ENCODE measurements around the gene ARFGEF3. TPM values are rescaled to one million over a fixed set of nuclear protein-coding genes. Genes with fewer than 3 reads are reported as not detected.

Gene ARFGEF3
- total RNA-seq, 1 experiment from 2014 or later, result 7.8 TPM

- Histone ChIP-seq H2AFZ (ENCODE audit: low read length) (peak overlapping the region; percentile 84), H3K27me3 (ENCODE audit: low read length) (peaks cover 19% of the 10 kb centered on the region; the same call in 1 of the 2 replicates), H3K79me2 (ENCODE audit: low read length) (peaks cover 32% of the 10 kb centered on the region), H4K20me1 (ENCODE audit: low read length) (no peaks in the 10 kb centered on the region), H3K4me3 (ENCODE audit: low read length) (peak overlapping the region; percentile 97), H3K4me2 (ENCODE audit: low read length) (peak overlapping the region; percentile 91), H3K4me1 (ENCODE audit: insufficient read depth, low read length) (peaks cover 18% of the 10 kb centered on the region), H3K9ac (ENCODE audit: low read length) (no peak overlapping the region), H3F3A (ENCODE audit: low read length, unreplicated experiment) (no peaks in the 10 kb centered on the region), H3K9me3 (ENCODE audit: low read length) (no peaks in the 10 kb centered on the region), H3K36me3 (ENCODE audit: low read depth, low read length) (no peaks in the 10 kb centered on the region), H3K27ac (ENCODE audit: low read length) (no peak overlapping the region), H3K9me2 (replicated peaks; ENCODE audit: low read length) (no peaks in the 10 kb centered on the region)
- ChIA-PET CTCF (interaction anchor here (0.6 kb wide), 1 partner anchor 71 kb away, joined by 4 read pairs; no protein-coding TSS in a partner anchor), POLR2A (ENCODE audit: unreplicated experiment) (no interaction called here)
- no peak for DNase-seq
- TF ChIP-seq EZH2 (IDR thresholded peaks at IDR 0.05; ENCODE audit: low read length, unreplicated experiment) (no peak), CTCF (conservative IDR thresholded peaks at IDR 0.05; ENCODE audit: low read depth, low read length) (no peak), EZH2phosphoT487 (IDR thresholded peaks at IDR 0.05; ENCODE audit: borderline replicate concordance, low read length) (no peak)
- intact Hi-C loops (cut with micrococcal nuclease), result loop anchor here (5.0 kb wide), 1 partner anchor 242 kb away; the partner anchor contains the start of gene HEBP2
- BruUV-seq (replicated peaks), result no TSS peak
- no peak; the same call in 1 of the 2 replicates for ATAC-seq
These were observed 1.2 kb upstream of the ARFGEF3 start for GRCh38 chr6:138160329-138161087.

- no peak overlapping the region for H3K27ac ChIP-seq (ENCODE audit: low read length)
- peaks cover 32% of the 10 kb centered on the region for H3K79me2 ChIP-seq (ENCODE audit: low read length)
- H4K20me1 ChIP-seq (ENCODE audit: low read length), result no peaks in the 10 kb centered on the region
- intact Hi-C loops (cut with micrococcal nuclease), result loop anchor here (5.0 kb wide), 1 partner anchor 241 kb away; the partner anchor contains the start of gene HEBP2
- no peak for TF ChIP-seq EZH2 (IDR thresholded peaks at IDR 0.05; ENCODE audit: low read length, unreplicated experiment)
- no peak for TF ChIP-seq EZH2phosphoT487 (IDR thresholded peaks at IDR 0.05; ENCODE audit: borderline replicate concordance, low read length)
- TF ChIP-seq CTCF (conservative IDR thresholded peaks at IDR 0.05; ENCODE audit: low read depth, low read length), result no peak
- ChIA-PET POLR2A (ENCODE audit: unreplicated experiment) (no interaction called here), CTCF (no interaction called here)
- peak overlapping the region; percentile 84 for H2AFZ ChIP-seq (ENCODE audit: low read length)
- peak overlapping the region; percentile 97 for H3K4me3 ChIP-seq (ENCODE audit: low read length)
- H3K36me3 ChIP-seq (ENCODE audit: low read depth, low read length), result no peaks in the 10 kb centered on the region
- H3K9me3 ChIP-seq (ENCODE audit: low read length), result no peaks in the 10 kb centered on the region
- DNase-seq, result no peak
- H3K4me1 ChIP-seq (ENCODE audit: insufficient read depth, low read length), result peaks cover 18% of the 10 kb centered on the region
- no peaks in the 10 kb centered on the region for H3F3A ChIP-seq (ENCODE audit: low read length, unreplicated experiment)
- BruUV-seq (replicated peaks), result TSS peak; percentile 45
- no peaks in the 10 kb centered on the region for H3K9me2 ChIP-seq (replicated peaks; ENCODE audit: low read length)
- ATAC-seq, result no peak
- H3K9ac ChIP-seq (ENCODE audit: low read length), result 0 out of 2 replicates have a peak overlapping the region, but pooled peaks have one; percentile 20
- H3K27me3 ChIP-seq (ENCODE audit: low read length), result peaks cover 19% of the 10 kb centered on the region; the same call in 1 of the 2 replicates
- peak overlapping the region; percentile 91 for H3K4me2 ChIP-seq (ENCODE audit: low read length)
These were observed 726 bp upstream of the ARFGEF3 start for GRCh38 chr6:138161088-138161337.
